ENCODE data around the gene TNNC2. TPM values are rescaled to one million over a fixed set of nuclear protein-coding genes. Genes with fewer than 3 reads are reported as not detected.

TNNC2 gene
- total and polyA plus RNA-seq, 2 of the 13 experiments (the other 11 are each of a cell fraction or from before 2014, with no cell fraction given) = 1.8 to 4.7 TPM

DNA sequence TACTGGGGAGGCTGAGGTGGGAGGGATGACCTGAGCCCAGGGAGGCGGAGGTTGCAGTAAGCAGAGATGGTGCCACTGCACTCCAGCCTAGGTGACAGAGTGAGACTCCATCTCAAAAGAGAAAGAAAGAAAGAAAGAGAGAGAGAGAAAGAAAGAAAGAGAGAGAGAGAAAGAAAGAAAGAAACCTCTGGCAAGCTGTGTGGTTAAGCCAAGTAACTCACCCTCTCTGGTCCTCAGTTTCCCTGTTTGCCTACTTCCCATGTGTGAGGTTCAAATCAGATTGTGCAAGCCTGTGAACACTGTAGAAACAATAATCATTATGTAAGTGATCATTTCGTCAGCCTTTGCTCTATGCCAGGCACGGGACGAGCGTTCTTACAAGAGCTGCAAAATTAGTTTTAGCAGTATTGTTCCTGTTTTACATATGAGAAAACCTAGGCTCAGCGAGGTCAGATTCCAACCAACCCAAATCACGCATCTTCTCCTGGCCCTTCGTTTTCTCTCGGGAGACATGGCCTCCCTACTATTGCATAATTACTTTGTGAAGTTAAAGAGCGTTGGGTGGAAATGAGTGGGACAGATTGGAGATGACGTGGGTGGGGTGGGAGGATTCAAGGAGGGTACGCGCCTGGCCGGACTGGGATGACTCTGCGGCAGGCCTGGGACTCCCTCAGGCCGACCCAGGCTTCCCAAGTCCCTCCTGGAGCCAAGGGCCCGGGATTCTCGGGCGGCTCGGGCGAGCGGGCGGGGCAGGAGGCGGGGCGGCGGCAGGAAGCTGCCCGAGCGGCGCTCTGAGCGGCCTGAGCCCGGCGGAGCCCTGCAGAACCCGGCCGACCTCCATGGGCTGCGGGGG is 6.1 kb upstream of the TNNC2 start, which contains the start of gene SNX21 (continued):
- TF ChIP-seq FOXA1 (IDR thresholded peaks at IDR 0.05) (no peak), FOXA1 (CRISPR knock-in tag; IDR thresholded peaks at IDR 0.05) (no peak), ZNF543 (CRISPR knock-in tag; IDR thresholded peaks at IDR 0.05) (peak; percentile 52), ZNF558 (CRISPR knock-in tag; IDR thresholded peaks at IDR 0.05; ENCODE audit: borderline replicate concordance) (peak; percentile 70; the same call in 1 of the 2 replicates), KDM1A (CRISPR knock-in tag; IDR thresholded peaks at IDR 0.05) (no peak; the same call in 1 of the 2 replicates), ZNF746 (CRISPR knock-in tag; IDR thresholded peaks at IDR 0.05) (peak; percentile 27; the same call in 1 of the 2 replicates), CREB1 (IDR thresholded peaks at IDR 0.05) (peak; percentile 71), CREB1 (CRISPR knock-in tag; IDR thresholded peaks at IDR 0.05) (no peak), ZNF501 (CRISPR knock-in tag; IDR thresholded peaks at IDR 0.05) (no peak), ZNF12 (CRISPR knock-in tag; IDR thresholded peaks at IDR 0.05) (peak; percentile 7; the same call in 1 of the 2 replicates), NFIB (CRISPR knock-in tag; IDR thresholded peaks at IDR 0.05; ENCODE audit: borderline replicate concordance) (no peak), MED8 (CRISPR knock-in tag; IDR thresholded peaks at IDR 0.05; ENCODE audit: insufficient replicate concordance) (no peak), ZC3H13 (CRISPR knock-in tag; IDR thresholded peaks at IDR 0.05) (0 out of 2 replicates have a peak, but pooled peaks have one; percentile 32), SOX13 (IDR thresholded peaks at IDR 0.05) (no peak), SOX13 (CRISPR knock-in tag; conservative IDR thresholded peaks at IDR 0.05 in 1 of 2, IDR thresholded peaks at IDR 0.05 in 1 of 2) (peak in 1 of 2 experiments; percentile 73; a peak in 2 of 4 replicates), NKX3-1 (CRISPR knock-in tag; IDR thresholded peaks at IDR 0.05) (no peak), CBX1 (IDR thresholded peaks at IDR 0.05; ENCODE audit: low read depth) (no peak), ZNF564 (CRISPR knock-in tag; IDR thresholded peaks at IDR 0.05) (0 out of 2 replicates have a peak, but pooled peaks have one; percentile 4), ZNF367 (CRISPR knock-in tag; IDR thresholded peaks at IDR 0.05; ENCODE audit: borderline replicate concordance) (no peak), ZSCAN25 (CRISPR knock-in tag; IDR thresholded peaks at IDR 0.05) (0 out of 2 replicates have a peak, but pooled peaks have one; percentile 16), PAWR (CRISPR knock-in tag; IDR thresholded peaks at IDR 0.05; ENCODE audit: borderline replicate concordance) (no peak)
- TF ChIP-seq, protein P1, sequence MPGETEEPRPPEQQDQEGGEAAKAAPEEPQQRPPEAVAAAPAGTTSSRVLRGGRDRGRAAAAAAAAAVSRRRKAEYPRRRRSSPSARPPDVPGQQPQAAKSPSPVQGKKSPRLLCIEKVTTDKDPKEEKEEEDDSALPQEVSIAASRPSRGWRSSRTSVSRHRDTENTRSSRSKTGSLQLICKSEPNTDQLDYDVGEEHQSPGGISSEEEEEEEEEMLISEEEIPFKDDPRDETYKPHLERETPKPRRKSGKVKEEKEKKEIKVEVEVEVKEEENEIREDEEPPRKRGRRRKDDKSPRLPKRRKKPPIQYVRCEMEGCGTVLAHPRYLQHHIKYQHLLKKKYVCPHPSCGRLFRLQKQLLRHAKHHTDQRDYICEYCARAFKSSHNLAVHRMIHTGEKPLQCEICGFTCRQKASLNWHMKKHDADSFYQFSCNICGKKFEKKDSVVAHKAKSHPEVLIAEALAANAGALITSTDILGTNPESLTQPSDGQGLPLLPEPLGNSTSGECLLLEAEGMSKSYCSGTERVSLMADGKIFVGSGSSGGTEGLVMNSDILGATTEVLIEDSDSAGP (CRISPR knock-in tag; IDR thresholded peaks at IDR 0.05; ENCODE audit: borderline replicate concordance) = no peak
- TF ChIP-seq, protein P2, sequence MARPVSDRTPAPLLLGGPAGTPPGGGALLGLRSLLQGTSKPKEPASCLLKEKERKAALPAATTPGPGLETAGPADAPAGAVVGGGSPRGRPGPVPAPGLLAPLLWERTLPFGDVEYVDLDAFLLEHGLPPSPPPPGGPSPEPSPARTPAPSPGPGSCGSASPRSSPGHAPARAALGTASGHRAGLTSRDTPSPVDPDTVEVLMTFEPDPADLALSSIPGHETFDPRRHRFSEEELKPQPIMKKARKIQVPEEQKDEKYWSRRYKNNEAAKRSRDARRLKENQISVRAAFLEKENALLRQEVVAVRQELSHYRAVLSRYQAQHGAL (CRISPR knock-in tag; IDR thresholded peaks at IDR 0.05; ENCODE audit: not compliant biosample characterization) = peak; percentile 84
- TF ChIP-seq, protein P3, sequence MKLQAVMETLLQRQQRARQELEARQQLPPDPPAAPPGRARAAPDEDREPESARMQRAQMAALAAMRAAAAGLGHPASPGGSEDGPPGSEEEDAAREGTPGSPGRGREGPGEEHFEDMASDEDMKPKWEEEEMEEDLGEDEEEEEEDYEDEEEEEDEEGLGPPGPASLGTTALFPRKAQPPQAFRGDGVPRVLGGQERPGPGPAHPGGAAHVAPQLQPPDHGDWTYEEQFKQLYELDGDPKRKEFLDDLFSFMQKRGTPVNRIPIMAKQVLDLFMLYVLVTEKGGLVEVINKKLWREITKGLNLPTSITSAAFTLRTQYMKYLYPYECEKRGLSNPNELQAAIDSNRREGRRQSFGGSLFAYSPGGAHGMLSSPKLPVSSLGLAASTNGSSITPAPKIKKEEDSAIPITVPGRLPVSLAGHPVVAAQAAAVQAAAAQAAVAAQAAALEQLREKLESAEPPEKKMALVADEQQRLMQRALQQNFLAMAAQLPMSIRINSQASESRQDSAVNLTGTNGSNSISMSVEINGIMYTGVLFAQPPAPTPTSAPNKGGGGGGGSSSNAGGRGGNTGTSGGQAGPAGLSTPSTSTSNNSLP (IDR thresholded peaks at IDR 0.05; ENCODE audit: low read depth, low read length) = no peak
- TF ChIP-seq, protein P4, sequence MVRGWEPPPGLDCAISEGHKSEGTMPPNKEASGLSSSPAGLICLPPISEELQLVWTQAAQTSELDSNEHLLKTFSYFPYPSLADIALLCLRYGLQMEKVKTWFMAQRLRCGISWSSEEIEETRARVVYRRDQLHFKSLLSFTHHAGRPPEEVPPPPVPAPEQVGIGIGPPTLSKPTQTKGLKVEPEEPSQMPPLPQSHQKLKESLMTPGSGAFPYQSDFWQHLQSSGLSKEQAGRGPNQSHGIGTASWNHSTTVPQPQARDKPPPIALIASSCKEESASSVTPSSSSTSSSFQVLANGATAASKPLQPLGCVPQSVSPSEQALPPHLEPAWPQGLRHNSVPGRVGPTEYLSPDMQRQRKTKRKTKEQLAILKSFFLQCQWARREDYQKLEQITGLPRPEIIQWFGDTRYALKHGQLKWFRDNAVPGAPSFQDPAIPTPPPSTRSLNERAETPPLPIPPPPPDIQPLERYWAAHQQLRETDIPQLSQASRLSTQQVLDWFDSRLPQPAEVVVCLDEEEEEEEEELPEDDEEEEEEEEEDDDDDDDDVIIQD (CRISPR knock-in tag; IDR thresholded peaks at IDR 0.05; ENCODE audit: low read depth) = peak; percentile 7; the same call in 1 of the 2 replicates
